Body of pancreas (tissue), 4 donors: ENCODE measurements around the gene ELAVL1. TPM values are rescaled to one million over a fixed set of nuclear protein-coding genes. Genes with fewer than 3 reads are reported as not detected.
"Not testable (repeated sequence)": the region's sequence is repeated elsewhere in the genome, so short reads cannot be mapped to it uniquely, and the experiment has no call there.

Experiments used
- ATAC-seq: fragments of 150-250 bp; one replicate; pipeline ENCODE4 v1.9.1; 2016
- DNase-seq, 4 donors: peaks; one replicate each; pipeline ENCODE4 v3.0.0-alpha.2; 2019
- H3K27ac ChIP-seq, 4 donors: fragments of 200-600 bp; sonication (generic); 1 replicate in 3 of 4; 2 replicates in 1 of 4; pipeline versions ENCODE4 v1.5.1 to v1.6.1; 2016 to 2019; ENCODE audit warnings: mild to moderate bottlenecking in 1 of 4, mixed read lengths in 1 of 4, moderate library complexity in 1 of 4
- H3K27me3 ChIP-seq, 2 donors: fragments of 200-600 bp; sonication (generic); one replicate each; pipeline ENCODE4 v1.6.0; 2016; ENCODE audit warnings: mild to moderate bottlenecking in 1 of 2
- H3K36me3 ChIP-seq, 2 donors: fragments of 200-600 bp; sonication (generic); replicated peaks in 1 of 2; 2 replicates each; pipeline ENCODE4 v1.5.1; 2016; ENCODE audit warnings: low read depth in 2 of 2; ENCODE audit not compliant: insufficient read depth in 1 of 2
- H3K4me1 ChIP-seq: fragments of 200-600 bp; sonication (generic); one replicate; pipeline ENCODE4 v1.6.0; 2016
- H3K4me3 ChIP-seq, 2 donors: fragments of 200-600 bp; sonication (generic); 1 replicate in 1 of 2; 2 replicates in 1 of 2; pipeline ENCODE4 v1.5.1; 2016 to 2019
- H3K9me3 ChIP-seq, 3 donors: fragments of 200-600 bp; sonication (generic); 1 replicate in 2 of 3; 2 replicates in 1 of 3; pipeline ENCODE4 v1.5.1; 2016
- POLR2A ChIP-seq, 3 donors: fragments of 450-650 bp; IDR thresholded peaks; one replicate each; pipeline ENCODE4 v1.6.1; 2016; ENCODE audit warnings: antibody characterized with exemption in 3 of 3, mild to moderate bottlenecking in 2 of 3
- WGBS, 2 donors: methylation state at CpG; one replicate each; pipeline ENCODE4 v1.1.5; 2017; 5-methylcytosine and 5-hydroxymethylcytosine counted together
- intact Hi-C: fragments of 100-400 bp; cut with DNase I; formaldehyde crosslinking; loops from one replicate; pipeline ENCODE4 v1.15.1; 2023
- total RNA-seq, 2 donors: library from RNA; depleted of rRNA; stranded (reverse); fragments of >200 nt; gene quantifications; one replicate each; pipeline ENCODE4 v1.1.0, GENCODE V29; 2016
- TF ChIP-seq, protein P1 (sequence below), 7 experiments: fragments of 450-650 bp in 4 of 7; fragments of 200-600 bp in 3 of 7; sonication (generic) in 3 of 7; IDR thresholded peaks; one replicate each; pipeline ENCODE4 v1.5.1; 2016 to 2019; ENCODE audit warnings: antibody characterized with exemption in 7 of 7

ELAVL1 gene
- total RNA-seq, 2 donors from 2014 or later, result 9.3 to 15.8 TPM

DNA sequence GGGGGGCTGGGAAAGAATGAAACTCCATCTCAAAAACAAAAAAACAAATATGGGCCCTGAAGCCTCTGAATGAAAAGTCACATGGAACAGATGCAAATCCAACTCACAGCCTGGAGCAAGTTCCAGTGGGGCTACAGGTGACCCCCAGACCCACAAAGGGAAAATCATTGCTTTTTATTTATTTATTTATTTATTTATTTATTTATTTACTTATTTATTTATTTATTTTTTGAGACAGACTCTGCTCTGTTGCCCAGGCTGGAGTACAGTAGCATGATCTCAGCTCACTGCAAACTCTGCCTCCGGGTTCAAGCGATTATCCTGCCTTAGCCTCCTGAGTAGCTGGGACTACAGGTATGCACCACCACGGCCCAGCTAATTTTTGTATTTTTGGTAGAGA is 33.8 kb upstream of the ELAVL1 start:
- H3K27ac ChIP-seq, result no peak overlapping the region
- H3K9me3 ChIP-seq, result no peaks in the 10 kb centered on the region
- no peak for TF ChIP-seq POLR2A (IDR thresholded peaks at IDR 0.05)
- TF ChIP-seq, protein P1, sequence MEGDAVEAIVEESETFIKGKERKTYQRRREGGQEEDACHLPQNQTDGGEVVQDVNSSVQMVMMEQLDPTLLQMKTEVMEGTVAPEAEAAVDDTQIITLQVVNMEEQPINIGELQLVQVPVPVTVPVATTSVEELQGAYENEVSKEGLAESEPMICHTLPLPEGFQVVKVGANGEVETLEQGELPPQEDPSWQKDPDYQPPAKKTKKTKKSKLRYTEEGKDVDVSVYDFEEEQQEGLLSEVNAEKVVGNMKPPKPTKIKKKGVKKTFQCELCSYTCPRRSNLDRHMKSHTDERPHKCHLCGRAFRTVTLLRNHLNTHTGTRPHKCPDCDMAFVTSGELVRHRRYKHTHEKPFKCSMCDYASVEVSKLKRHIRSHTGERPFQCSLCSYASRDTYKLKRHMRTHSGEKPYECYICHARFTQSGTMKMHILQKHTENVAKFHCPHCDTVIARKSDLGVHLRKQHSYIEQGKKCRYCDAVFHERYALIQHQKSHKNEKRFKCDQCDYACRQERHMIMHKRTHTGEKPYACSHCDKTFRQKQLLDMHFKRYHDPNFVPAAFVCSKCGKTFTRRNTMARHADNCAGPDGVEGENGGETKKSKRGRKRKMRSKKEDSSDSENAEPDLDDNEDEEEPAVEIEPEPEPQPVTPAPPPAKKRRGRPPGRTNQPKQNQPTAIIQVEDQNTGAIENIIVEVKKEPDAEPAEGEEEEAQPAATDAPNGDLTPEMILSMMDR (IDR thresholded peaks at IDR 0.05), result no peak
- ATAC-seq (no peak), DNase-seq (no peak)
- no peaks in the 10 kb centered on the region for H3K36me3 ChIP-seq
- no peak overlapping the region for H3K4me3 ChIP-seq
- intact Hi-C loops, result no loop called here
- no peaks in the 10 kb centered on the region for H3K4me1 ChIP-seq
- H3K27me3 ChIP-seq, result no peaks in the 10 kb centered on the region
- 90 to 98% methylated on average over 3 of the region's 3 CpGs for WGBS, 2 donors

DNA sequence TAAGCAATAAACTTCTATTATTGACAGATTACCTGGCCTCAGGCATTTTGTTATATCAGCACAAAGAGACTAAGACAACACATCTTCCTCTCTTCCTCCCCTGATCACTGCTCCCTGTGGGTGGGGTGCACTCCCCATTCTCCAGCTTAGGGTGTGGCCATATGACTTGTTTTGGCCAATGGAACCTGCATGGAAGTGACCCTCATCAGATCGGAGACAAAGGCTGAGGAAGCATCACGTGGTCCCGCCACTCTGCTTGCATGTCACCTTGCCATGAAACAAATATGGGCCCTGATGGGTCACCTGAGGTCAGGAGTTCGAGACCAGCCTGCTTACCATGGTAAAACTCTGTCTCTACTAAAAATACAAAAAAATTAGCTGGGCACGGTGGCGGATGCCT is 33.4 kb upstream of the ELAVL1 start:
- Histone ChIP-seq H3K27me3 (no peaks in the 10 kb centered on the region), H3K36me3 (no peaks in the 10 kb centered on the region), H3K9me3 (no peaks in the 10 kb centered on the region), H3K4me3 (no peak overlapping the region), H3K27ac (no peak overlapping the region), H3K4me1 (no peaks in the 10 kb centered on the region)
- no peak for DNase-seq
- 82 to 88% methylated on average over 6 of the region's 6 CpGs for WGBS, 2 donors
- TF ChIP-seq POLR2A (IDR thresholded peaks at IDR 0.05), result no peak
- TF ChIP-seq, protein P1 (IDR thresholded peaks at IDR 0.05), result no peak
- intact Hi-C loops, result no loop called here
- no peak for ATAC-seq

DNA sequence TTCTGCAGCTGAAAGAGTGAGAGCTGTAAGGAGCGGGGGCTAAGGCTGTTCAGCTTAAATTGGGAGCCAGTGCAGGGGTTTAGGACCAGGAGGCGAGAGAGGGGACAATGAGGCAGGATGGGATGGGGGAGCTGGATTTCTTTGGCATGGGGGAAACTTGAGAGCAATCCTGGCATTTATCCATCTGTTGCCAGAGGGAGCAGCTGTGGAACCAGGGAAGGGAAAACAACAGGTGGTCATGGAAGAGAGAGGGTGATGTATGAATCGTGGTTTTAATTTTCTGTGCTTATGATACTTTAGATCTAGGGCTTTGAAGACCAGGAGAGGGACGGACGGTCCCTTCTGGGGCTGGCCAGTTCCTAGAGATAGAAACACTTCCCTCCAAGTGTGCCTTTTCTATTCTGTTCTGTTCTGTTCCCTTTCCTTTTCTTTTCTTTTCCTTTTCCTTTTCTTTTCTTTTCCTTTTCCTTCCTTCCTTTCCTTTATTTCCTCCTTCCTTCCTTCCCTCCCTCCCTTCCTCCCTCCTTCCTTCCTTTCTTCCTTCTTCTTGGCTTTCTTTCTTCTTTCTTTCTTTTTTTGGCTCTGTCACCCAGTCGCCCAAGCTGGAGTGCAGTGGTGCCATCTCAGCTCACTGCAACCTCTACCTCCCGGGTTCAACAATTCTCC is 31.1 kb upstream of the ELAVL1 start:
- H3K36me3 ChIP-seq, result no peaks in the 10 kb centered on the region
- DNase-seq, result no peak
- intact Hi-C loops, result no loop called here
- no peaks in the 10 kb centered on the region for H3K27me3 ChIP-seq
- no peak overlapping the region for H3K27ac ChIP-seq
- no peak for TF ChIP-seq POLR2A (IDR thresholded peaks at IDR 0.05)
- TF ChIP-seq, protein P1 (IDR thresholded peaks at IDR 0.05), result no peak
- H3K4me3 ChIP-seq, result no peak overlapping the region
- no peaks in the 10 kb centered on the region for H3K4me1 ChIP-seq
- no peak for ATAC-seq
- no peaks in the 10 kb centered on the region for H3K9me3 ChIP-seq
- WGBS, 2 donors, result 72 to 76% methylated on average over 7 of the region's 7 CpGs

DNA sequence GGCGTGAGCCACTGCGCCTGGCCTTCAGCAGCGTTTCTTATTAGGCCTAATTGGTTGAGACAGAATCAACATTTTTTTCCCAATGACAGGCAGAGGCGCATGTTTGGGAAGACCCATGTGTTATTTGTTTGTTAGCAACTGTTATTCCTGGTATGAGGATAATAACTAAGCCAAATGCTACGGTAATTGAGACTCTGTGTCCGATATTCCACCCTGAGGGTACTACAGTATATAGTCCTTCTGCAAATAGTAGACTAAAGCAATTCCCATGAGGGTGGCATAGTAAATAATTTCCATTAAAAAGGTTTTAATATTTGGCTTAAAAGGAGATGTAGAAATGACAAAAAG is 28.7 kb upstream of the ELAVL1 start:
- intact Hi-C loops, result no loop called here
- 84 to 90% methylated on average over 6 of the region's 6 CpGs for WGBS, 2 donors
- Histone ChIP-seq H3K4me3 (no peak overlapping the region), H3K9me3 (no peaks in the 10 kb centered on the region), H3K27me3 (no peaks in the 10 kb centered on the region), H3K27ac (no peak overlapping the region), H3K36me3 (no peaks in the 10 kb centered on the region), H3K4me1 (no peaks in the 10 kb centered on the region)
- no peak for TF ChIP-seq POLR2A (IDR thresholded peaks at IDR 0.05)
- TF ChIP-seq, protein P1 (IDR thresholded peaks at IDR 0.05), result no peak
- ATAC-seq (no peak), DNase-seq (no peak)

DNA sequence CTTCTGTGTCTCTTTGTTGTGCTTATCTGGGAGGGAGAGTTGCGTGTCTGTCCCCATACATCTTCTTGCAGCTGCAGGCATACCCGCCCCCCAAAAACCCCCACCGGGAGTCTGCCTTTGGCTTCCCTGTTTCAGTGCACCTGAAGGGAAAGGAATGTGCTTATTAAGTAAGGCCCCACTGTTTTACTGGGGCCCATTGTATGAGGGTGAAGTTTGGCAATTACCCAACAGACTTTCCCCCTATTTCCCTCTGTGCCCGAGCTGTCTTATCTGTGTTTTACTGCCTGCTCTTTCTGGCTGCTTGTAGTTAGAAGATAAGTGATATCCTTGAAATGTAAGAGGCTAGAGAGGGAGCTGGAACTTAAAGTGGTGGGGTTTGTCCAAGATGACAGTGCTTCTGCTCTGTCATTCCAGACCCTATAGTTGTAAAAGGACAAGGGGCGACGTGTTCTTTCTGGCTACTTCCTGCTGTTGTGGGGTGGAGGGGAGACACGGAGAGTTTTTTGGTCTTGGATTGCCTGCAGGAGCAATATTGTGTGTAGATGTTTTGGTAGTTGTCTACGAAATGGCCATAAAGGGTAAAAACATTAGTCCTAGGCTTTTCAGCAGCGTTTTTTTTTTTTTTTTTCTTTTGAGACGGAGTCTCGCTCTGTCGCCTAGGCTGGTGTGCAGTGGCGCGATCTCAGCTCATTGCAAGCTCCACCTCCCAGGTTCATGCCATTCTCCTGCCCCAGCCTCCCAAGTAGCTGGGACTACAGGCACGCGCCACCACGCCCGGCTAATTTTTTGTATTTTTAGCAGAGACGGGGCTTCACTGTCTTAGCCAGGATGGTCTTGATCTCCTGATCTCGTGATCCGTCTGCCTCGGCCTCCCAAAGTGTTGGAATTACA is 28.1 kb upstream of the ELAVL1 start:
- H3K36me3 ChIP-seq, H3K4me3 ChIP-seq, ATAC-seq, H3K4me1 ChIP-seq, H3K27me3 ChIP-seq, DNase-seq, intact Hi-C loops, H3K9me3 ChIP-seq, H3K27ac ChIP-seq: not testable (repeated sequence)
- WGBS, 2 donors, result 68 to 79% methylated on average over 16 to 22 of the region's 22 CpGs
